K562 (cell line): ENCODE data around the gene PIK3R2. TPM values are rescaled to one million over a fixed set of nuclear protein-coding genes. Genes with fewer than 3 reads are reported as not detected.

ENCODE experiments used
- ADNP ChIP-seq: fragments of 200-800 bp; sonication (Bioruptor generic); IDR thresholded peaks from 2 replicates; pipeline ENCODE4 v1.6.1; 2016; ENCODE audit warnings: missing genetic modification characterization, missing compliant biosample characterization
- CXXC5 ChIP-seq: fragments of 250-450 bp; sonication (Bioruptor Pico); IDR thresholded peaks from 2 replicates; pipeline ENCODE4 v1.8.0; 2022; ENCODE audit warnings: inconsistent platforms, mild to moderate bottlenecking, moderate library complexity
- EWSR1 ChIP-seq: fragments of 450-650 bp; IDR thresholded peaks from 2 replicates; pipeline ENCODE4 v1.6.1; 2018; ENCODE audit warnings: borderline replicate concordance, mild to moderate bottlenecking, low read depth, moderate library complexity; ENCODE audit not compliant: partially characterized antibody
- HDAC1 ChIP-seq, 2 experiments: fragments of 450-650 bp; IDR thresholded peaks; 2 replicates each; pipeline ENCODE4 v1.6.1; 2016 to 2017; ENCODE audit warnings: inconsistent platforms in 1 of 2, mild to moderate bottlenecking in 1 of 2, moderate library complexity in 1 of 2
- MEF2D ChIP-seq: conservative IDR thresholded peaks from 2 replicates; pipeline ENCODE4 v1.6.1; 2016; ENCODE audit warnings: low read depth, missing genetic modification characterization, missing compliant biosample characterization
- MYC ChIP-seq, 2 experiments: fragments of 250-450 bp in 1 of 2; sonication (Bioruptor Pico) in 1 of 2; IDR thresholded peaks; 2 replicates each; pipeline versions ENCODE4 v1.5.1 to v1.6.1; 2012 to 2021; ENCODE audit warnings: low read depth in 2 of 2, borderline replicate concordance in 1 of 2, improper control_type of control experiment in 1 of 2, low read length in 1 of 2, mild to moderate bottlenecking in 1 of 2, moderate library complexity in 1 of 2
- POLR2B ChIP-seq: fragments of 450-650 bp; IDR thresholded peaks from 2 replicates; pipeline ENCODE4 v1.6.1; 2018; ENCODE audit warnings: low read depth; ENCODE audit not compliant: partially characterized antibody
- RBBP5 ChIP-seq: fragments of 200-600 bp; sonication (generic); IDR thresholded peaks from 2 replicates; pipeline ENCODE4 v1.6.1; 2012; ENCODE audit warnings: borderline replicate concordance, mild to moderate bottlenecking, low read length, control low read depth, inconsistent platforms; ENCODE audit not compliant: insufficient read depth, poor library complexity, severe bottlenecking
- RCOR1 ChIP-seq, 2 experiments: IDR thresholded peaks; 2 replicates each; pipeline ENCODE4 v1.6.1; 2012; ENCODE audit warnings: low read depth in 2 of 2, low read length in 2 of 2, borderline replicate concordance in 1 of 2, improper control_type of control experiment in 1 of 2
- RREB1 ChIP-seq: fragments of 250-450 bp; sonication (Bioruptor Pico); IDR thresholded peaks from 2 replicates; pipeline ENCODE4 v1.4.0; 2020
- TCF3 ChIP-seq: sonication (generic); formaldehyde crosslinking; IDR thresholded peaks from 2 replicates; pipeline ENCODE4 v1.4.0; 2020; ENCODE audit warnings: mild to moderate bottlenecking, missing genetic modification reagents
- ZC3H4 ChIP-seq: sonication (generic); formaldehyde crosslinking; IDR thresholded peaks from 2 replicates; pipeline ENCODE4 v1.9.0; 2021; ENCODE audit warnings: missing genetic modification reagents, borderline replicate concordance
- polyA plus RNA-seq, 8 experiments: library from polyadenylated mRNA; depleted of rRNA in 4 of 8; stranded (reverse) in 5 of 8; unstranded in 3 of 8; fragments of >200 nt; fragmentation: Nextera tagmentation in 2 of 8; fragmentation: Illumina TruSeq in 1 of 8; extraction: Ambion mirVana in 2 of 8; extraction: Trizol in 1 of 8; gene quantifications; 2 replicates each; pipeline versions ENCODE4 v1.2.1 to v1.2.3, GENCODE V29; 2011 to 2014; ENCODE audit warnings: inconsistent platforms in 1 of 8, missing spikeins in 1 of 8
- total RNA-seq, 7 experiments: library from RNA; depleted of rRNA in 6 of 7; stranded (reverse); fragments of >200 nt in 6 of 7; fragmentation: Illumina TruSeq in 2 of 7; extraction: Trizol in 2 of 7; gene quantifications; 2 replicates each; pipeline versions ENCODE4 v1.2.1 to v1.2.3, GENCODE V29; 2011 to 2021; ENCODE audit warnings: low replicate concordance in 1 of 7
- TF ChIP-seq, protein P1 (sequence below): sonication (generic); formaldehyde crosslinking; IDR thresholded peaks from 2 replicates; pipeline ENCODE4 v1.8.0; 2023; ENCODE audit warnings: mild to moderate bottlenecking, missing genetic modification reagents
- TF ChIP-seq, protein P2 (sequence below): fragments of 450-650 bp; IDR thresholded peaks from 2 replicates; pipeline ENCODE4 v1.6.1; 2016; ENCODE audit warnings: borderline replicate concordance

The PIK3R2 gene
- total and polyA plus RNA-seq, 9 of the 15 experiments (the other 6 are each of a cell fraction or from before 2014, with no cell fraction given), result 0.39 to 37.9 (median 5.3) TPM

DNA sequence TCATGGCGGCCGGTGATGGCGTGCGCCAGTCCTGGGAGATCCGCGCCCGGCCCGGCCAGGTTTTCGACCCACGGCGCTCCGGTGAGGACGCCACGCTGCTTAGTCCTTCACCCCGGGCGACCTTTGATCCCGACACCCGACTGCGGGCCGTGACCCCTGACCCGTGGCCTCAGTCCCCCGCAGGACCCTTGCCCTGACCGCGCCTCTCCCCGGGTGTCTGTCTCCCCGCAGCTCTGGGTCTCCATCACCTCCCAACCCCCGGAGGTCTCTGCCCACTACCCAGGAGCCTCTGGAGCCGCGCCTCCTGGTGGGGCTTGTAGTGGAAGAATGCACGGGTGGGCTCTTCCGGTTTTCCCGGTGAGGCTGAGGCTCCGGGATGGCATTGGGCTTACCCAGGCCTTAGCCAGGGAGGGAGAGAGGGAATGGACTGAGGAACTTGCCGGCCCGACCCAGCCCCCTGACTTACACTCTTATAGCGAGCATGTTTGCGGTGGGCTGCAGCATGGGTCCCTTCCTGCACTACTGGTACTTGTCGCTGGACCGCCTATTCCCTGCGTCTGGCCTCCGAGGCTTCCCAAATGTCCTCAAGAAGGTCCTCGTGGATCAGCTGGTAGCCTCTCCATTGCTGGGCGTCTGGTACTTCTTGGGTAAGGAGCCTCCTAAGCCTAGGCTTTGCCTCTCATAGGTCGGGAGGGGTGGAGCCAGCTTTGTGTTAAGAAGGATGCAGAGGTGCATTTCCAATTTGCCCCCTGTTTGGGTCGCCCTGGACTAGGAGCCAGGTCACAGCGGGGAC is 40.6 kb downstream of the PIK3R2 start (continued):
- TF ChIP-seq RREB1 (CRISPR knock-in tag) (peak; percentile 61; the same call in 1 of the 2 replicates), RCOR1 (IDR thresholded peaks at IDR 0.05; ENCODE audit: borderline replicate concordance in 1 of 2, low read depth in 2 of 2, low read length in 2 of 2) (peak in 1 of 2 experiments; percentile 24; a peak in 2 of 4 replicates), ADNP (tag) (no peak), RBBP5 (peak; percentile 66), POLR2B (peak; percentile 32), EWSR1 (no peak), ZC3H4 (CRISPR knock-in tag) (peak; percentile 86; the same call in 1 of the 2 replicates), MEF2D (tag) (no peak), TCF3 (no peak), HDAC1 (IDR thresholded peaks at IDR 0.05) (peak in 1 of 2 experiments; percentile 5; a peak in 2 of 4 replicates), MYC (IDR thresholded peaks at IDR 0.05; ENCODE audit: low read depth, low read length) (0 out of 2 replicates have a peak, but pooled peaks have one; percentile 8), MYC (CRISPR knock-in tag; IDR thresholded peaks at IDR 0.05; ENCODE audit: borderline replicate concordance, low read depth) (0 out of 2 replicates have a peak, but pooled peaks have one; percentile 65), CXXC5 (no peak)
- TF ChIP-seq, protein P1, sequence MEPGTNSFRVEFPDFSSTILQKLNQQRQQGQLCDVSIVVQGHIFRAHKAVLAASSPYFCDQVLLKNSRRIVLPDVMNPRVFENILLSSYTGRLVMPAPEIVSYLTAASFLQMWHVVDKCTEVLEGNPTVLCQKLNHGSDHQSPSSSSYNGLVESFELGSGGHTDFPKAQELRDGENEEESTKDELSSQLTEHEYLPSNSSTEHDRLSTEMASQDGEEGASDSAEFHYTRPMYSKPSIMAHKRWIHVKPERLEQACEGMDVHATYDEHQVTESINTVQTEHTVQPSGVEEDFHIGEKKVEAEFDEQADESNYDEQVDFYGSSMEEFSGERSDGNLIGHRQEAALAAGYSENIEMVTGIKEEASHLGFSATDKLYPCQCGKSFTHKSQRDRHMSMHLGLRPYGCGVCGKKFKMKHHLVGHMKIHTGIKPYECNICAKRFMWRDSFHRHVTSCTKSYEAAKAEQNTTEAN, result 0 out of 2 replicates have a peak, but pooled peaks have one; percentile 89
- TF ChIP-seq, protein P2, sequence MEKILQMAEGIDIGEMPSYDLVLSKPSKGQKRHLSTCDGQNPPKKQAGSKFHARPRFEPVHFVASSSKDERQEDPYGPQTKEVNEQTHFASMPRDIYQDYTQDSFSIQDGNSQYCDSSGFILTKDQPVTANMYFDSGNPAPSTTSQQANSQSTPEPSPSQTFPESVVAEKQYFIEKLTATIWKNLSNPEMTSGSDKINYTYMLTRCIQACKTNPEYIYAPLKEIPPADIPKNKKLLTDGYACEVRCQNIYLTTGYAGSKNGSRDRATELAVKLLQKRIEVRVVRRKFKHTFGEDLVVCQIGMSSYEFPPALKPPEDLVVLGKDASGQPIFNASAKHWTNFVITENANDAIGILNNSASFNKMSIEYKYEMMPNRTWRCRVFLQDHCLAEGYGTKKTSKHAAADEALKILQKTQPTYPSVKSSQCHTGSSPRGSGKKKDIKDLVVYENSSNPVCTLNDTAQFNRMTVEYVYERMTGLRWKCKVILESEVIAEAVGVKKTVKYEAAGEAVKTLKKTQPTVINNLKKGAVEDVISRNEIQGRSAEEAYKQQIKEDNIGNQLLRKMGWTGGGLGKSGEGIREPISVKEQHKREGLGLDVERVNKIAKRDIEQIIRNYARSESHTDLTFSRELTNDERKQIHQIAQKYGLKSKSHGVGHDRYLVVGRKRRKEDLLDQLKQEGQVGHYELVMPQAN, result 0 out of 2 replicates have a peak, but pooled peaks have one; percentile 85
